Measurements from ENCODE around the gene CAPN3.

The CAPN3 gene

DNA sequence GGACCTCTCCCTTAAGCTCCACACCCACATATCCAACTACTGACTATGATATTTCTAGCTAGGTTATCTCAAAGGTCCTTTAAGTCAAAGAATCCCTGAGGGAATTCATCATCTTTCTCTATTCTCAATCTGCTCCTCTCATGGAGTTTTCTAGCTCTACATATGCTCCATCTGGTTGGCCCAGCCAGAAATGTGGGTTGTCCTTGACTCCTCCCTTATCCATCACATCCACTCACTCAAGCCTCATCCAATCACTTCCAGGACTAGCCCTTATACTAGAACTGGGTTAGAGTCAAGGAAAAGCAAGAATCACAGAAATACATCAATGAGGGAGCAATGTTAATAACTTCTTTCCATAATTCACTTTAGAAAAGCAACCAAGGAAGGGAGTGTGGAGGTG, 86.2 kb downstream of the CAPN3 start:
- H3K36me3 ChIP-seq (ENCODE audit: control insufficient read depth in 2 of 2, insufficient read depth in 1 of 2, low read length in 2 of 2) = peaks cover 4 to 66% of the 10 kb centered on the region in 2 experiments; a peak in 2 of 3 replicates
- H3K4me3 ChIP-seq (ENCODE audit: low read depth, low read length) = no peak overlapping the region
- H3K9me3 ChIP-seq (ENCODE audit: control insufficient read depth, insufficient read depth, low read depth, low read length) = no peaks in the 10 kb centered on the region
- TF ChIP-seq, protein P1, sequence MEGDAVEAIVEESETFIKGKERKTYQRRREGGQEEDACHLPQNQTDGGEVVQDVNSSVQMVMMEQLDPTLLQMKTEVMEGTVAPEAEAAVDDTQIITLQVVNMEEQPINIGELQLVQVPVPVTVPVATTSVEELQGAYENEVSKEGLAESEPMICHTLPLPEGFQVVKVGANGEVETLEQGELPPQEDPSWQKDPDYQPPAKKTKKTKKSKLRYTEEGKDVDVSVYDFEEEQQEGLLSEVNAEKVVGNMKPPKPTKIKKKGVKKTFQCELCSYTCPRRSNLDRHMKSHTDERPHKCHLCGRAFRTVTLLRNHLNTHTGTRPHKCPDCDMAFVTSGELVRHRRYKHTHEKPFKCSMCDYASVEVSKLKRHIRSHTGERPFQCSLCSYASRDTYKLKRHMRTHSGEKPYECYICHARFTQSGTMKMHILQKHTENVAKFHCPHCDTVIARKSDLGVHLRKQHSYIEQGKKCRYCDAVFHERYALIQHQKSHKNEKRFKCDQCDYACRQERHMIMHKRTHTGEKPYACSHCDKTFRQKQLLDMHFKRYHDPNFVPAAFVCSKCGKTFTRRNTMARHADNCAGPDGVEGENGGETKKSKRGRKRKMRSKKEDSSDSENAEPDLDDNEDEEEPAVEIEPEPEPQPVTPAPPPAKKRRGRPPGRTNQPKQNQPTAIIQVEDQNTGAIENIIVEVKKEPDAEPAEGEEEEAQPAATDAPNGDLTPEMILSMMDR (tag by site-specific recombination; IDR thresholded peaks at IDR 0.05) = no peak
- TF ChIP-seq BCL11A (tag by site-specific recombination; IDR thresholded peaks at IDR 0.05; ENCODE audit: low read depth) (no peak), ZNF473 (tag by site-specific recombination; IDR thresholded peaks at IDR 0.05) (no peak), ZNF155 (tag by site-specific recombination; IDR thresholded peaks at IDR 0.05) (no peak), ZNF585B (tag by site-specific recombination; IDR thresholded peaks at IDR 0.05) (no peak), MYNN (tag by site-specific recombination; IDR thresholded peaks at IDR 0.05; ENCODE audit: borderline replicate concordance) (no peak), ZNF776 (tag by site-specific recombination; IDR thresholded peaks at IDR 0.05; ENCODE audit: borderline replicate concordance) (no peak), ZBTB1 (tag by site-specific recombination; IDR thresholded peaks at IDR 0.05) (no peak), ZIC2 (tag by site-specific recombination; IDR thresholded peaks at IDR 0.05) (no peak), ZNF768 (tag by site-specific recombination; IDR thresholded peaks at IDR 0.05) (no peak), ZNF114 (tag by site-specific recombination; IDR thresholded peaks at IDR 0.05) (no peak), ZNF600 (tag by site-specific recombination; IDR thresholded peaks at IDR 0.05) (no peak), HOXA7 (CRISPR knock-in tag; IDR thresholded peaks at IDR 0.05; ENCODE audit: borderline replicate concordance) (no peak), KLF16 (tag by site-specific recombination; IDR thresholded peaks at IDR 0.05) (no peak), ZNF211 (tag by site-specific recombination; IDR thresholded peaks at IDR 0.05; ENCODE audit: low read depth) (no peak), ZFP41 (tag by site-specific recombination; IDR thresholded peaks at IDR 0.05; ENCODE audit: borderline replicate concordance) (no peak)
- H3K27ac ChIP-seq (ENCODE audit: extremely low read depth, low read depth, low read length) = no peak overlapping the region
- CTCF ChIA-PET = interaction anchor here (0.5 to 1.1 kb wide), 2 partner anchors 26 to 135 kb away, joined by 4 to 6 read pairs; no protein-coding TSS in a partner anchor
- POLR2A ChIA-PET = no interaction called here
- H3K4me1 ChIP-seq (ENCODE audit: control insufficient read depth, insufficient read depth, low read length) = no peaks in the 10 kb centered on the region

DNA sequence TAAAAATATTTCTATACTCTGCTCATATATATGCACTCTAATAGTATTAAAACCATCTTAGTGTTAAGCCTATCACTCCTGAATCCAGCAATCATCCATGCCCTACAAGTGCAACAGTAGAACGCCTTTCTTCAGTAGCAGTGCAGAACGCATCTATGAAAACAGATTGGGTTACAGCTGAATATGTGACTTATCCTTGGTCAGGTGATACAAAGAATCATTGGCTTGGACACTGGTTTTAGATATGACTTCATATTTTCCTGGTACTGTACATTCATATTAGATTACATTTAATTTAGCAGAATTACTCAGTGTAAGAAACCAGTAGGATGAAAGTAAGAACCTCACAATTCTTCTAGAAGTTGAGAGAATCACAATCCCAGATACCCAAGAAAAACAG, 88.3 kb downstream of the CAPN3 start:
- Histone ChIP-seq H3K4me1 (ENCODE audit: control insufficient read depth, insufficient read depth, low read length) (no peaks in the 10 kb centered on the region), H3K9me3 (ENCODE audit: control insufficient read depth, insufficient read depth, low read depth, low read length) (no peaks in the 10 kb centered on the region), H3K27ac (ENCODE audit: extremely low read depth, low read depth, low read length) (no peak overlapping the region), H3K4me3 (ENCODE audit: low read depth, low read length) (no peak overlapping the region), H3K36me3 (ENCODE audit: control insufficient read depth in 2 of 2, insufficient read depth in 1 of 2, low read length in 2 of 2) (peaks cover 4 to 68% of the 10 kb centered on the region in 2 experiments; a peak in 2 of 3 replicates)
- ChIA-PET CTCF (no interaction called here), POLR2A (no interaction called here)
- TF ChIP-seq, protein P2, sequence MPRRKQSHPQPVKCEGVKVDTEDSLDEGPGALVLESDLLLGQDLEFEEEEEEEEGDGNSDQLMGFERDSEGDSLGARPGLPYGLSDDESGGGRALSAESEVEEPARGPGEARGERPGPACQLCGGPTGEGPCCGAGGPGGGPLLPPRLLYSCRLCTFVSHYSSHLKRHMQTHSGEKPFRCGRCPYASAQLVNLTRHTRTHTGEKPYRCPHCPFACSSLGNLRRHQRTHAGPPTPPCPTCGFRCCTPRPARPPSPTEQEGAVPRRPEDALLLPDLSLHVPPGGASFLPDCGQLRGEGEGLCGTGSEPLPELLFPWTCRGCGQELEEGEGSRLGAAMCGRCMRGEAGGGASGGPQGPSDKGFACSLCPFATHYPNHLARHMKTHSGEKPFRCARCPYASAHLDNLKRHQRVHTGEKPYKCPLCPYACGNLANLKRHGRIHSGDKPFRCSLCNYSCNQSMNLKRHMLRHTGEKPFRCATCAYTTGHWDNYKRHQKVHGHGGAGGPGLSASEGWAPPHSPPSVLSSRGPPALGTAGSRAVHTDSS (tag by site-specific recombination; IDR thresholded peaks at IDR 0.05) = no peak
- TF ChIP-seq ZBTB8A (tag by site-specific recombination; IDR thresholded peaks at IDR 0.05) = no peak

- POLR2A ChIA-PET = no interaction called here
- H3K4me3 ChIP-seq (ENCODE audit: low read depth, low read length) = no peak overlapping the region
- H3K27ac ChIP-seq (ENCODE audit: extremely low read depth, low read depth, low read length) = no peak overlapping the region
- CTCF ChIA-PET = no interaction called here
- no peaks in the 10 kb centered on the region for H3K4me1 ChIP-seq (ENCODE audit: control insufficient read depth, insufficient read depth, low read length)
- H3K9me3 ChIP-seq (ENCODE audit: control insufficient read depth, insufficient read depth, low read depth, low read length) = no peaks in the 10 kb centered on the region
- H3K36me3 ChIP-seq (ENCODE audit: control insufficient read depth in 2 of 2, insufficient read depth in 1 of 2, low read length in 2 of 2) = peaks cover 4 to 68% of the 10 kb centered on the region in 2 experiments; a peak in 2 of 3 replicates
- TF ChIP-seq ZNF677 (tag by site-specific recombination; IDR thresholded peaks at IDR 0.05) (no peak), IKZF3 (tag by site-specific recombination; IDR thresholded peaks at IDR 0.05) (no peak), ZSCAN23 (tag by site-specific recombination; IDR thresholded peaks at IDR 0.05) (no peak), ZNF654 (tag by site-specific recombination; IDR thresholded peaks at IDR 0.05; ENCODE audit: low read depth) (no peak), YY2 (tag by site-specific recombination; IDR thresholded peaks at IDR 0.05) (no peak), HOXA7 (CRISPR knock-in tag; IDR thresholded peaks at IDR 0.05; ENCODE audit: borderline replicate concordance) (no peak), ZNF600 (tag by site-specific recombination; IDR thresholded peaks at IDR 0.05) (no peak), ZNF747 (tag by site-specific recombination; IDR thresholded peaks at IDR 0.05) (no peak)
- TF ChIP-seq, protein P2 (tag by site-specific recombination; IDR thresholded peaks at IDR 0.05) = no peak
- TF ChIP-seq, protein P1 (tag by site-specific recombination; IDR thresholded peaks at IDR 0.05) = no peak
Measured at GRCh38 chr15:42448281-42448680, 89.0 kb downstream of the CAPN3 start.

Measured in HEK293 (cell line).